Effector memory CD4-positive, alpha-beta T cell (primary cell): ENCODE data around the gene HLA-DQA1.
A peak's percentile ranks its signal among the peaks of the same experiment; 100 is the strongest.
"Not testable (repeated sequence)": the region's sequence is repeated elsewhere in the genome, so short reads cannot be mapped to it uniquely, and the experiment has no call there.

Experiments used
- DNase-seq, 3 donors: peaks; one replicate each; pipeline ENCODE4 v3.0.0-alpha.2; 2020
- H3K27ac ChIP-seq: 2 replicates; pipeline ENCODE4 v1.7.0; 2013; ENCODE audit warnings: mild to moderate bottlenecking, low read length, moderate library complexity; ENCODE audit not compliant: insufficient read depth, poor library complexity, severe bottlenecking
- H3K27me3 ChIP-seq: replicated peaks from 2 replicates; pipeline ENCODE4 v1.7.0; 2013; ENCODE audit warnings: mild to moderate bottlenecking, low read length; ENCODE audit not compliant: insufficient read depth, control insufficient read depth, poor library complexity, severe bottlenecking
- H3K36me3 ChIP-seq: 2 replicates; pipeline ENCODE4 v1.7.0; 2013; ENCODE audit warnings: mild to moderate bottlenecking, low read length, moderate library complexity; ENCODE audit not compliant: control insufficient read depth, insufficient read depth
- H3K4me1 ChIP-seq: 2 replicates; pipeline ENCODE4 v1.7.0; 2013; ENCODE audit warnings: low read length, mild to moderate bottlenecking; ENCODE audit not compliant: control insufficient read depth, insufficient read depth, poor library complexity, severe bottlenecking
- H3K4me3 ChIP-seq: 2 replicates; pipeline ENCODE4 v1.7.0; 2013; ENCODE audit warnings: low read length, low read depth, mild to moderate bottlenecking; ENCODE audit not compliant: insufficient read depth, poor library complexity, severe bottlenecking
- H3K9me3 ChIP-seq: 2 replicates; pipeline ENCODE4 v1.7.0; 2013; ENCODE audit warnings: mild to moderate bottlenecking, low read length, moderate library complexity; ENCODE audit not compliant: control insufficient read depth

Gene HLA-DQA1

DNA sequence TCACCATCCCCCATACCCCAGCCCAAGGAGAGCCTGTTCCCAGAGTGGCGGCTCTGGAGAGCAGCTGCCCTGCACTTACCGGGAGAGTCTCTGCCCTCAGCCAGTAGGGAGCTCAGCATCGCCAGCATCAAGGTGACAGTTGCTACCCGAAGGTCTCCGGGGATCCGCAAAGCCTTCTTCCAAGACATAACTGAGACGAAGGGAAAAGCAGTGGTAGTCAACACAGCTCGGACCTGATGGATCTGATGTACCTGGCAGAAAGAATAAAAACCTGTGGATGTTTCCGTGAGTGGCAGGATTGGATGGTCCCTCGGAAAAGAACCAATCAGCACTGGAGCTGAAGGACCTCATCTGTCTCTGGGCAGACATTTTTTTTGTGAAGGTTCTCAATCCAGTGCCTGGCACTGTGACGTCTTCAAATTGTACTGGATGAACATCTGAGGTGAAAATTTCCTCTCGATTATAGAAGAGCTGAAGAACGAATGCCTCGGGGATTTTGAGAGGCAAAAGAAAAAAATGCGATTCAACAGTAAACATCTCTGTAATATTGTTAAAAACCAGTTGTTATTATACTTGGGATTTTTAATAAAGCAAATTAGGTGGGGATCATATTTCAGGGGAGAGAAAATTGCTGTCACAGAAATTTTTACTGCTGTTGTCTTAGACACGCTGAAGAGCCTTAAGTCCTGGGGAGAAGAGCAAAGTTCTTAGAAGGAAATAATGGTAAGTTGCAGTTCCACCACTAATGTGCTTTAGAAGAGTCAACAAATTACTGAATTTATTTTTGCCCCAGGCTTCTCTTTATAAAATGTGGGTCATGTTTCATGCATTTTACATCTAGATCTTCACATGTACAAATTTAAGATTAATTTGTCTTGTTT is 29.5 kb downstream of the HLA-DQA1 start, which contains the start of gene HLA-DQB1:
TSS of gene HLA-DQB1 (minus strand) at position 238 of the 881 bp plus-strand sequence. CDS start at position 188, 50 bp downstream.
- Histone ChIP-seq H3K4me3 (peak within 1 kb of the TSS; percentile 54), H3K27ac (peak within 1 kb of the TSS; percentile 41)
- peak; percentile 26 to 53 (median 52) for DNase-seq

GRCh38 chr6:32668226-32668747 is 31.1 kb downstream of the HLA-DQA1 start:
- H3K4me1 ChIP-seq = peaks cover 15% of the 10 kb centered on the region
- H3K27me3 ChIP-seq = peaks cover 3% of the 10 kb centered on the region
- no peaks in the 10 kb centered on the region for H3K9me3 ChIP-seq
- peak; percentile 29 to 62 (median 54) for DNase-seq
- H3K36me3 ChIP-seq = no peaks in the 10 kb centered on the region
- H3K27ac ChIP-seq = no peak overlapping the region
- H3K4me3 ChIP-seq = no peak overlapping the region

More for the DNA sequence above, 29.5 kb downstream of the HLA-DQA1 start, which contains the start of gene HLA-DQB1:
- peaks cover 15% of the 10 kb centered on the region for H3K4me1 ChIP-seq
- H3K9me3 ChIP-seq = no peaks in the 10 kb centered on the region
- H3K27me3 ChIP-seq = peaks cover 3% of the 10 kb centered on the region
- H3K36me3 ChIP-seq = no peaks in the 10 kb centered on the region

- Histone ChIP-seq H3K4me3 (no peak overlapping the region), H3K27ac (no peak overlapping the region), H3K9me3 (no peaks in the 10 kb centered on the region), H3K36me3 (no peaks in the 10 kb centered on the region), H3K4me1 (peaks cover 15% of the 10 kb centered on the region), H3K27me3 (peaks cover 3% of the 10 kb centered on the region)
- no peak for DNase-seq
These were observed 32.0 kb downstream of the HLA-DQA1 start for GRCh38 chr6:32669240-32669639.

DNA sequence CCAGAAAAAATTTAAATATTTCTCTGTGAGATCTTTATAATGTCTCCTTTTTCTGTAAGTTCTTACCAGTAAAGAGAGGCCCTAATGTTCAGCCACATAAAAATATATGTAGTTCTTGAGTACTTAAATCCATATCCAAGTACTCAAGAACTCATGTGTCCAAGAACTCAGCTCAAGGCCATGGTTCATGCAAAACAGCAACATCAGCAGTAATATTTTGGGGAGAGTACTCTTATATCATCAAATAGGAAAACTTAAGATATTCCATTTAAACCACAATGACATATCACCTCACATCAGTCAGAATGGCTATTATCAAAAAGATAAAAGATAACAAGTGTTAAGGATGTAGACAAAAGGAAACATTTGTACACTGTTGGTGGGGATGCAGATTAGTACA is 32.7 kb downstream of the HLA-DQA1 start:
- peaks cover 15% of the 10 kb centered on the region for H3K4me1 ChIP-seq
- no peak overlapping the region for H3K27ac ChIP-seq
- no peaks in the 10 kb centered on the region for H3K36me3 ChIP-seq
- no peak overlapping the region for H3K4me3 ChIP-seq
- no peaks in the 10 kb centered on the region for H3K9me3 ChIP-seq
- H3K27me3 ChIP-seq = peaks cover 3% of the 10 kb centered on the region
- DNase-seq = no peak

DNA sequence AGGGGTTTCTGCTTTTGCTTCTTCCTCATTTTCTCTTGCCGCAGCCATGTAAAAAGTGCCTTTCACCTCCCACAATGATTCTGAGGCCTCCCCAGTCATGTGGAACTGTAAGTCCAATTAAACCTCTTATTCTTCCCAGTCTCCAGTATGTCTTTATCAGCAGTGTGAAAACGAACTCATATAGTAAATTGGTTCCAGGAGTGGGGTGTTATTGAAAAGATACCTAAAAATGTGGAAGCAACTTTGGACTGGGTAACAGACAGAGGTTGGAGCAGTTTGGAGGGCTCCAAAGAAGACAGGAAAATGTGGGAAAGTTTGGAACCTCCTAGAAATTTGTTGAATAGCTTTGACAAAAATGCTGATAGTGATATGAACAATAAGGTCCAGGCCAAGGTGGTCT is 34.7 kb downstream of the HLA-DQA1 start:
- DNase-seq, H3K9me3 ChIP-seq, H3K27ac ChIP-seq, H3K4me3 ChIP-seq, H3K4me1 ChIP-seq, H3K27me3 ChIP-seq, H3K36me3 ChIP-seq: not testable (repeated sequence)

- not testable (repeated sequence) for H3K36me3 ChIP-seq, H3K27ac ChIP-seq, H3K4me1 ChIP-seq
These were observed 36.9 kb downstream of the HLA-DQA1 start for GRCh38 chr6:32674123-32674522.

GRCh38 chr6:32679492-32679891 is 42.3 kb downstream of the HLA-DQA1 start:
- Histone ChIP-seq H3K27me3 (no peaks in the 10 kb centered on the region), H3K4me1 (no peaks in the 10 kb centered on the region), H3K4me3 (no peak overlapping the region), H3K36me3 (no peaks in the 10 kb centered on the region), H3K27ac (no peak overlapping the region), H3K9me3 (no peaks in the 10 kb centered on the region)
- no peak for DNase-seq

More at GRCh38 chr6:32674123-32674522, 36.9 kb downstream of the HLA-DQA1 start:
- not testable (repeated sequence) for H3K9me3 ChIP-seq, DNase-seq, H3K27me3 ChIP-seq, H3K4me3 ChIP-seq

GRCh38 chr6:32680055-32680454 is 42.8 kb downstream of the HLA-DQA1 start:
- Histone ChIP-seq H3K27me3 (no peaks in the 10 kb centered on the region), H3K9me3 (no peaks in the 10 kb centered on the region), H3K27ac (no peak overlapping the region), H3K4me1 (no peaks in the 10 kb centered on the region), H3K4me3 (no peak overlapping the region), H3K36me3 (no peaks in the 10 kb centered on the region)
- no peak for DNase-seq

GRCh38 chr6:32684246-32684645 is 47.0 kb downstream of the HLA-DQA1 start:
- no peak overlapping the region for H3K27ac ChIP-seq
- no peaks in the 10 kb centered on the region for H3K27me3 ChIP-seq
- DNase-seq = no peak
- H3K4me3 ChIP-seq = no peak overlapping the region
- H3K9me3 ChIP-seq = no peaks in the 10 kb centered on the region
- H3K36me3 ChIP-seq = no peaks in the 10 kb centered on the region
- peaks cover 3% of the 10 kb centered on the region for H3K4me1 ChIP-seq

- no peak overlapping the region for H3K27ac ChIP-seq
These were observed 48.4 kb downstream of the HLA-DQA1 start for GRCh38 chr6:32685603-32686002.

More at GRCh38 chr6:32685603-32686002, 48.4 kb downstream of the HLA-DQA1 start:
- DNase-seq = peak in 2 of 3 donors; percentile 24 to 29
- peaks cover 3% of the 10 kb centered on the region for H3K4me1 ChIP-seq
- H3K27me3 ChIP-seq = no peaks in the 10 kb centered on the region
- H3K36me3 ChIP-seq = no peaks in the 10 kb centered on the region
- no peak overlapping the region for H3K4me3 ChIP-seq
- H3K9me3 ChIP-seq = no peaks in the 10 kb centered on the region
